Small intestine (tissue), 16 donors: Measurements from ENCODE around the gene AIDA. TPM values are rescaled to one million over a fixed set of nuclear protein-coding genes. Genes with fewer than 3 reads are reported as not detected.

Experiments
- DNase-seq, 2 donors: peaks; one replicate each; pipeline versions ENCODE4 v3.0.0 to v3.0.0-alpha.2; 2013
- FAIRE-seq: peaks from 2 replicates; lab custom pipeline; 2012; peaks lifted over from hg19 to GRCh38; lab: Jason Lieb, UNC
- H3K27ac ChIP-seq, 3 donors: one replicate each; pipeline ENCODE4 v1.5.1; 2013; ENCODE audit warnings: low read length in 2 of 3, mild to moderate bottlenecking in 2 of 3, control low read depth in 1 of 3, inconsistent platforms in 1 of 3, low read depth in 1 of 3, moderate library complexity in 1 of 3
- H3K27me3 ChIP-seq, 3 donors: one replicate each; pipeline ENCODE4 v1.6.1; 2013; ENCODE audit warnings: low read length in 3 of 3, inconsistent platforms in 1 of 3; ENCODE audit not compliant: control insufficient read depth in 3 of 3, insufficient read depth in 3 of 3
- H3K36me3 ChIP-seq, 3 donors: one replicate each; pipeline ENCODE4 v1.6.1; 2013; ENCODE audit warnings: low read length in 3 of 3, inconsistent platforms in 1 of 3, low read depth in 1 of 3, mild to moderate bottlenecking in 1 of 3, moderate library complexity in 1 of 3; ENCODE audit not compliant: control insufficient read depth in 3 of 3, insufficient read depth in 2 of 3
- H3K4me1 ChIP-seq, 3 donors: one replicate each; pipeline ENCODE4 v1.6.1; 2013; ENCODE audit warnings: low read length in 2 of 3, inconsistent platforms in 1 of 3, low read depth in 1 of 3, mild to moderate bottlenecking in 1 of 3, moderate library complexity in 1 of 3; ENCODE audit not compliant: control insufficient read depth in 3 of 3, insufficient read depth in 2 of 3
- H3K4me3 ChIP-seq, 3 donors: one replicate each; pipeline ENCODE4 v1.5.1; 2013; ENCODE audit warnings: low read length in 3 of 3, control low read depth in 1 of 3, inconsistent platforms in 1 of 3, low read depth in 1 of 3, mild to moderate bottlenecking in 1 of 3, moderate library complexity in 1 of 3
- H3K9me3 ChIP-seq, 2 donors: one replicate each; pipeline ENCODE4 v1.6.1; 2013; ENCODE audit warnings: low read depth in 1 of 2, low read length in 1 of 2; ENCODE audit not compliant: control insufficient read depth in 2 of 2, insufficient read depth in 1 of 2
- WGBS, 3 donors: extraction: QIAGEN DNeasy Blood & Tissue Kit; methylation state at CpG; one replicate each; pipeline ENCODE4 v1.1.7; 2013; 5-methylcytosine and 5-hydroxymethylcytosine counted together
- long read RNA-seq, 10 donors: transcript quantifications; one replicate each; lab custom pipeline, GENCODE V29; 2026
- polyA plus RNA-seq, 4 donors: library from polyadenylated mRNA; stranded (reverse) in 3 of 4; unstranded in 1 of 4; fragments of 200-250 nt in 3 of 4; fragments of 120-200 nt in 1 of 4; gene quantifications; one replicate each; pipeline versions ENCODE4 v1.2.1 to v1.2.3, GENCODE V29; 2013
- donor health status: healthy with polysubstance abuse.
- donor health status: control.
- donor health status: control.
- donor health status: Bipolar disorder and iron deficiency.
- donor health status: healthy.

The AIDA gene, protein sequence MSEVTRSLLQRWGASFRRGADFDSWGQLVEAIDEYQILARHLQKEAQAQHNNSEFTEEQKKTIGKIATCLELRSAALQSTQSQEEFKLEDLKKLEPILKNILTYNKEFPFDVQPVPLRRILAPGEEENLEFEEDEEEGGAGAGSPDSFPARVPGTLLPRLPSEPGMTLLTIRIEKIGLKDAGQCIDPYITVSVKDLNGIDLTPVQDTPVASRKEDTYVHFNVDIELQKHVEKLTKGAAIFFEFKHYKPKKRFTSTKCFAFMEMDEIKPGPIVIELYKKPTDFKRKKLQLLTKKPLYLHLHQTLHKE
- 10 to 100 TPM; 26.5 to 38.1 (median 30.9) TPM for polyA plus RNA-seq
- long read RNA-seq, donor 1 = 0 reads
- long read RNA-seq, donor 2, partial matches to known transcripts = 0 of 3 reads
- long read RNA-seq, donor 2, other reads (novel, unspliced or antisense) = 0 of 3 reads
- long read RNA-seq, donor 3, transcript AIDA-201 (10 exons, 3,008 nt) = major isoform, 6 of 12 reads
- long read RNA-seq, donor 3, partial matches to known transcripts = 6 of 12 reads
- long read RNA-seq, donor 3, other reads (novel, unspliced or antisense) = 0 of 12 reads
- long read RNA-seq, donor 4, partial matches to known transcripts = 0 of 1 reads
- long read RNA-seq, donor 4, other reads (novel, unspliced or antisense) = 0 of 1 reads
- long read RNA-seq, donor 5, partial matches to known transcripts = 0 of 1 reads
- long read RNA-seq, donor 5, other reads (novel, unspliced or antisense) = 0 of 1 reads
- long read RNA-seq, donor 6, partial matches to known transcripts = 6 of 10 reads
- long read RNA-seq, donor 6, other reads (novel, unspliced or antisense) = 0 of 10 reads
- long read RNA-seq, donor 7 = 0 reads
- long read RNA-seq, donor 8, partial matches to known transcripts = 0 of 1 reads
- long read RNA-seq, donor 8, other reads (novel, unspliced or antisense) = 0 of 1 reads
- long read RNA-seq, donor 9 = 0 reads
- long read RNA-seq, donor 10, transcript AIDA-201 (10 exons, 3,008 nt) = major isoform, 15 of 25 reads
- long read RNA-seq, donor 10, partial matches to known transcripts = 10 of 25 reads
- long read RNA-seq, donor 10, other reads (novel, unspliced or antisense) = 0 of 25 reads

DNA sequence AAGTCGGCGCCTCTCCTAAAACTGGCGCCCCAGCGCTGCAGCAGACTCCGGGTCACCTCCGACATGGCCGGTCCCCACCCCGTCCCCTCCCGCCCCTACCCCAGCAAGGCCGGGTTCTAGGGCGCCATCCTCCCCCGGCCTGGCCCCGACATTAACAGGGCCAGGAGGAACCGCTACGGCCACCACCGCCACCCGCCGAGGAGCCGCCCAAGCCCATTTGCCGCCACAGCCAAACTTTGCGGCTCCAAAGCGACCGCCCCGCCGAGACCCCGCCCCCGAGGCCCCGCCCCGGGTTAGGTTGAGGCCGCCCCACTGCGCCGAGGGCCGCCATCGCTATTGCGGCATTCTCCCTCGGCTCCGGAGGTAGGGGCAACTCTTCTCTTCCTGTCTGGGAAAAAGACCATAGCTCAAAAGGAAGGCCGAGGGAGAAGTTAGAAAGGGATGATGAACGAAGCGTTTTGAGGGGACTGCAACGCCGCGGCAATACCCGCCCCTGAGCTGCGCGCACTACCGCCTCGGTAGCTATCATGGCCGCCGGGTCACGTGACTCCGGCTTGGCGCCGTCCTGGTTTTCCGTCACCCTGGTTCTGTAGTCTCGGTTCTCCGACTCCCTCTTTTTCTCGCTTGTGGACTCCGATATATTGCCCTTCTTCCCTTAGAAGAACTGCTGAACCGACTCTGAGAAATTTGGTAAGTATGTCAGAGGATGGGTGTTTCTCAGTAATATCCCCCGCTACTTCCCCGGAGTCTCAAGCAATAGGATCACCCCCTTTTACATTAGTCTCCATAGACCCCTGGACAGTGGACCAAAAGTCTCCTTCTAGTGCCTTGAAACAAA is at the start of gene AIDA, which contains the start of gene BROX:
Gene AIDA, minus strand, starts transcription at position 239 of the 838 bp plus-strand sequence. Its CDS starts 174 bp downstream, at position 65.
Gene BROX, plus strand, starts transcription at position 312 of the 838 bp plus-strand sequence. CDS start 3,136 bp downstream, outside the sequence.
- no peaks in the 10 kb centered on the region for H3K9me3 ChIP-seq
- H3K4me3 ChIP-seq = peak within 1 kb of the TSS; percentile 80 to 97 (median 92)
- peak within 1 kb of the TSS; percentile 89 to 98 (median 96) for H3K27ac ChIP-seq
- peaks cover 2 to 10% (median 10%) of the 10 kb centered on the region in 3 donors for H3K4me1 ChIP-seq
- DNase-seq = peak; percentile 89 to 96
- no peaks in the 10 kb centered on the region for H3K27me3 ChIP-seq
- no peak for FAIRE-seq
- WGBS, 3 donors = 1 to 3% (median 1%) methylated on average over 38 to 57 of the region's 62 CpGs
- H3K36me3 ChIP-seq = peaks cover 0 to 8% (median 2%) of the 10 kb centered on the region in 3 donors

DNA sequence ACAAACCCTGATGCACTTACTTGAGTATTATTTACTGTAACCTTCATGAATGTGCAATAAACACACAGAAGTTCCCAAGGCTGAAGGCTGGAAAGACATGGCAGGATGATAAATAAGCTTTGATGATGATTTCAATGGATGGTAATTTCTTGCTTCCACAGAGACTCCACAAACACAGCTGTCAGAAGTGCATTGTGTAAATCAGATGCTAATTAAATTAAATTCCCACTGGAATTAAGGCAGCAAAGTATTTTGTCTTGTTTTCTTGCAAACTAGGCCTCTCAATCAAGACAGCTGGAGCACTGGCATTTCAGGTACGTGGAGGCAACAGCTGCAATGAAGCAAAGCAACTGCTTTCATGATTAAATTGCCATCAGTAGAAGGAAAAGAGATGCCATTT is 48.8 kb upstream of the AIDA start:
- peaks cover 0 to 4% (median 0%) of the 10 kb centered on the region in 3 donors for H3K27me3 ChIP-seq
- no peaks in the 10 kb centered on the region for H3K9me3 ChIP-seq
- H3K27ac ChIP-seq = no peak overlapping the region
- DNase-seq (no peak), FAIRE-seq (no peak)
- H3K4me3 ChIP-seq = no peak overlapping the region
- 35 to 68% (median 59%) methylated on average over 1 of the region's 1 CpG for WGBS, 3 donors
- H3K36me3 ChIP-seq = no peaks in the 10 kb centered on the region
- H3K4me1 ChIP-seq = no peaks in the 10 kb centered on the region

DNA sequence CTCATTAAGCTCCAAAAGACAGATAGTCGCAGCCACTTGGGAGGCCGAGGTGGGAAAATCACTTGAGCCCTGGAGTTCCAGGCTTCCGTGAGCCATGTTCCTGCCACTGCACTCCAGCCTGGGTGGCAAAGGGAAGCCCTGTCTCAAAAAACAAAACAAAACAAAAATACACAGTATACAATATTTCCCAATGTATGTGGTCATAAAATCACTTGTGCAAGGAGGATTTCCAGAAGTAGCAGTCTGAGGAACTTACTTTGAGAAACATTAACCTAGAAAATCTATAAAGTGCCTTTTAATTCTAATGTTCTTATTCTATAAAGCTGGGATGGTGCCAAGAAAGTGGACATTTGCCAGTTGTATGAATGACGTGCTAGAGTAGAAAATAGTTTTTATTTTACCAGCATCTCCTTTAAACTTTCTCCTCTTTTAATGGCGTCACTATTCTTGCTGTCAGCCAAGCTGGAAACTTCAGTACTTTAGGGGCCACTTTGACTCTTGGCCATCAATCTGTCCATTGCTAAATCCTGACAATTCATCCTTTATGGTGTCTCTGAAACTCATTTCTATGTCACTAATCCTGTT is 47.3 kb upstream of the AIDA start:
- Histone ChIP-seq H3K36me3 (no peaks in the 10 kb centered on the region), H3K4me3 (no peak overlapping the region), H3K9me3 (no peaks in the 10 kb centered on the region), H3K27me3 (peaks cover 0 to 4% (median 0%) of the 10 kb centered on the region in 3 donors), H3K4me1 (no peaks in the 10 kb centered on the region), H3K27ac (no peak overlapping the region)
- FAIRE-seq = no peak
- 84 to 85% (median 84%) methylated on average over 5 of the region's 5 CpGs for WGBS, 3 donors
- no peak for DNase-seq

DNA sequence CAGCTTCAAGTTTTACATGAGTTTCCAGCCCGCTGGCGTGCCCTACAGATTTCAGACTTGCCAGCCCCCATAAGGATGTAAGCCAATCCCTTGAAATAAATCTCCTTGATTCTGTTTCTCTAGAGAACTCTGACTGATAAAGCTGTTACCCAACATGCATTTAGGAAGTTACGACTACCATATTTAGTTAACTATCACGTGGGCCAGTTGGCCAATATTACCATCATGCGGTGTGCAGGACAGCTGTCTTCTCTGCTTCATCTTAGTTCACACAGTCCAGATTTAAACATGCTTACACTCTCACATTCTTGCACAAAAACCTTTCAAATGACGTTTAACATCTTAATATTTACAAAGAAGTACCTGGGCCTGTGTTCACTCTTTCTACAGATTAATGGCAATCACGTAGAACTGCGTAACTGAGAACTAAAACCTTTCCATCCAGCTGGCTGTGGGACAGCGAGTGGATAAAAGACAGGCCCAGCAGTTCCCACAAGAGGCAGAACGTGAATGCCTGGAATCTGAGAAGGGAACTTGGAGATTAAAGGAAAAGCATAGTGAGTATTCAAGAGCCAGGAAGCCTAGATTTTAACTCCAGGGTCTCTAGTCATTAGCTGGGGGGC is 45.5 kb upstream of the AIDA start:
- FAIRE-seq (no peak), DNase-seq (no peak)
- 76 to 88% (median 88%) methylated on average over 10 of the region's 10 CpGs for WGBS, 3 donors
- Histone ChIP-seq H3K36me3 (no peaks in the 10 kb centered on the region), H3K4me3 (no peak overlapping the region), H3K27ac (peak overlapping the region in 1 of 3 donors; percentile 30), H3K27me3 (peaks cover 0 to 4% (median 0%) of the 10 kb centered on the region in 3 donors), H3K9me3 (no peaks in the 10 kb centered on the region), H3K4me1 (no peaks in the 10 kb centered on the region)

DNA sequence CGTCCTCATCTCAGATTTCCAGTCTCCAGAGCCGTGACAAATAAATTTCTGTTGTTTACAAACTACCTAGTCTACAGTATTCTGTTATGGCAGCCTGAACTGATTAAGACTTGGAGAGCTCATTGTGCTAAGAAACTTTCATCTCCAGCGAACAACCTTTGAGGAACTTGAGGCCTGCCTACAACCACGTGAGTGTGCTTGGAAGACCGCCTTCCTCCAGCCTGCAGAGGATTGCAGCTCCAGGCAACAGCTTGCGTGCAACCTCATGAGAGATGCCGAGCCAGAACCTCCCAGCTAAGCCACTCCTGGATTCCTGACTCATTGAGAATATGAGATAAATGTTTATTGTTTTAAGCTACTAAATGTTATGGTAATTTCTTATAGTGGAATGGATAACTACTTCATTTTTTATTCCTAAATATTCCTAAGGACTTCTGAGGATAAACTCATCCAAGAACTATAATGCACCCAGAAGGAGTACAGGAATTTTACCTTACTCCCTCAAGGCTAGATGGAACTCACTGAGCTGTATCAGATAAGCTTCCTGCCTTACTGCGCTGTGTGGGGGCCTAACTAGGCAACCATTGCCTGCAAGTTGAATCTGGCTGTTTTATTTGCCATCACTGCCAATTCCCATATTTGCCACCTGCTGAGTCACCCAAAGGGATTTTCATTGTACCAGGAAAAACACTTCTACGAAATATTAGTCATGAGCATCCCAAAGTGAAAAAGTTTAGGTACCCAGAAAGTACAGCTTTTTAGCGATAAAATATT is 42.3 kb upstream of the AIDA start:
- peaks cover 0 to 4% (median 0%) of the 10 kb centered on the region in 3 donors for H3K27me3 ChIP-seq
- DNase-seq = no peak
- H3K4me1 ChIP-seq = no peaks in the 10 kb centered on the region
- no peaks in the 10 kb centered on the region for H3K9me3 ChIP-seq
- H3K36me3 ChIP-seq = no peaks in the 10 kb centered on the region
- H3K4me3 ChIP-seq = no peak overlapping the region
- 80 to 86% (median 85%) methylated on average over 10 of the region's 10 CpGs for WGBS, 3 donors
- FAIRE-seq = no peak
- no peak overlapping the region for H3K27ac ChIP-seq

DNA sequence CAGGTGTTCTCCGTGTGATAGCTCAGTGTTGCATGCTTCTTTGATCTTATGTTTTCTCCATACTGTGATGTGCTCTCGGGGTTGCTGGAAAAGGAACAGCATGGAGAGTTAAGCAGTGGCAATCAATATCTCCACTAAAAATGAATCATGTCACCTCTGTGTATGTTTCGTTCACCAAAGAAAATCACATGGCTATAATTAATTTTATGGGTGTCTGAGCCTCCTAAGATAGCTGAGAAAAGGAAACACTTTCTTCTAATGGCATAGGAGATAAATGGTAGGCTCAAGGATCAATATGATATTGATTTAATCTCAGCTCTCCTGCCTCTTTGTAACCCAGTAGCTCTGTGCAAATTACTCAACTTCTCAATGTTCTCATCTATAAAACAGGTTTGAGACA is 39.0 kb upstream of the AIDA start:
- H3K27me3 ChIP-seq = peaks cover 0 to 3% (median 0%) of the 10 kb centered on the region in 3 donors
- no peak overlapping the region for H3K27ac ChIP-seq
- H3K4me1 ChIP-seq = no peaks in the 10 kb centered on the region
- no peak overlapping the region for H3K4me3 ChIP-seq
- no peaks in the 10 kb centered on the region for H3K36me3 ChIP-seq
- DNase-seq = peak in 1 of 2 donors; percentile 43
- WGBS, 3 donors = 25 to 63% (median 51%) methylated on average over 3 of the region's 3 CpGs
- no peak for FAIRE-seq
- H3K9me3 ChIP-seq = no peaks in the 10 kb centered on the region
